Transverse colon (tissue), 4 donors: Measurements from ENCODE around the gene ZMIZ1.

Experiments used
- CTCF ChIP-seq, 5 experiments: fragments of 200-600 bp in 3 of 5; fragments of 450-650 bp in 2 of 5; sonication (generic) in 3 of 5; IDR thresholded peaks; 1 replicate in 2 of 5; 2 replicates in 3 of 5; pipeline ENCODE4 v1.5.1; 2016 to 2017; ENCODE audit warnings: antibody characterized with exemption in 5 of 5, inconsistent platforms in 3 of 5, mild to moderate bottlenecking in 2 of 5, moderate library complexity in 1 of 5
- EP300 ChIP-seq: sonication (generic); formaldehyde crosslinking; IDR thresholded peaks from one replicate; pipeline ENCODE4 v1.6.1; 2017; ENCODE audit warnings: antibody characterized with exemption, low read depth
- POLR2AphosphoS5 ChIP-seq, 3 donors: sonication (generic); formaldehyde crosslinking; IDR thresholded peaks; one replicate each; pipeline ENCODE4 v1.6.1; 2016; ENCODE audit warnings: antibody characterized with exemption in 3 of 3

- TF ChIP-seq CTCF (IDR thresholded peaks at IDR 0.05) (no peak), EP300 (no peak), POLR2AphosphoS5 (IDR thresholded peaks at IDR 0.05) (no peak)
Observed at GRCh38 chr10:79224263-79224949, 155.6 kb downstream of the ZMIZ1 start.
